Small intestine (tissue), 7 donors: ENCODE data around the gene GBE1. TPM values are rescaled to one million over a fixed set of nuclear protein-coding genes. Genes with fewer than 3 reads are reported as not detected.

Experiments
- DNase-seq, 2 donors: peaks; one replicate each; pipeline versions ENCODE4 v3.0.0 to v3.0.0-alpha.2; 2013
- FAIRE-seq: peaks from 2 replicates; lab custom pipeline; 2012; peaks lifted over from hg19 to GRCh38; lab: Jason Lieb, UNC
- H3K27ac ChIP-seq, 3 donors: one replicate each; pipeline ENCODE4 v1.5.1; 2013; ENCODE audit warnings: low read length in 2 of 3, mild to moderate bottlenecking in 2 of 3, control low read depth in 1 of 3, inconsistent platforms in 1 of 3, low read depth in 1 of 3, moderate library complexity in 1 of 3
- H3K27me3 ChIP-seq, 3 donors: one replicate each; pipeline ENCODE4 v1.6.1; 2013; ENCODE audit warnings: low read length in 3 of 3, inconsistent platforms in 1 of 3; ENCODE audit not compliant: control insufficient read depth in 3 of 3, insufficient read depth in 3 of 3
- H3K36me3 ChIP-seq, 3 donors: one replicate each; pipeline ENCODE4 v1.6.1; 2013; ENCODE audit warnings: low read length in 3 of 3, inconsistent platforms in 1 of 3, low read depth in 1 of 3, mild to moderate bottlenecking in 1 of 3, moderate library complexity in 1 of 3; ENCODE audit not compliant: control insufficient read depth in 3 of 3, insufficient read depth in 2 of 3
- H3K4me1 ChIP-seq, 3 donors: one replicate each; pipeline ENCODE4 v1.6.1; 2013; ENCODE audit warnings: low read length in 2 of 3, inconsistent platforms in 1 of 3, low read depth in 1 of 3, mild to moderate bottlenecking in 1 of 3, moderate library complexity in 1 of 3; ENCODE audit not compliant: control insufficient read depth in 3 of 3, insufficient read depth in 2 of 3
- H3K4me3 ChIP-seq, 3 donors: one replicate each; pipeline ENCODE4 v1.5.1; 2013; ENCODE audit warnings: low read length in 3 of 3, control low read depth in 1 of 3, inconsistent platforms in 1 of 3, low read depth in 1 of 3, mild to moderate bottlenecking in 1 of 3, moderate library complexity in 1 of 3
- H3K9me3 ChIP-seq, 2 donors: one replicate each; pipeline ENCODE4 v1.6.1; 2013; ENCODE audit warnings: low read depth in 1 of 2, low read length in 1 of 2; ENCODE audit not compliant: control insufficient read depth in 2 of 2, insufficient read depth in 1 of 2
- WGBS, 3 donors: extraction: QIAGEN DNeasy Blood & Tissue Kit; methylation state at CpG; one replicate each; pipeline ENCODE4 v1.1.7; 2013; 5-methylcytosine and 5-hydroxymethylcytosine counted together
- polyA plus RNA-seq, 4 donors: library from polyadenylated mRNA; stranded (reverse) in 3 of 4; unstranded in 1 of 4; fragments of 200-250 nt in 3 of 4; fragments of 120-200 nt in 1 of 4; gene quantifications; one replicate each; pipeline versions ENCODE4 v1.2.1 to v1.2.3, GENCODE V29; 2013
- donor health status: healthy with polysubstance abuse.
- donor health status: control.
- donor health status: control.
- donor health status: Bipolar disorder and iron deficiency.
- donor health status: healthy.

The GBE1 gene
- polyA plus RNA-seq, 4 donors: 8.9 to 14.3 (median 10.5) TPM

DNA sequence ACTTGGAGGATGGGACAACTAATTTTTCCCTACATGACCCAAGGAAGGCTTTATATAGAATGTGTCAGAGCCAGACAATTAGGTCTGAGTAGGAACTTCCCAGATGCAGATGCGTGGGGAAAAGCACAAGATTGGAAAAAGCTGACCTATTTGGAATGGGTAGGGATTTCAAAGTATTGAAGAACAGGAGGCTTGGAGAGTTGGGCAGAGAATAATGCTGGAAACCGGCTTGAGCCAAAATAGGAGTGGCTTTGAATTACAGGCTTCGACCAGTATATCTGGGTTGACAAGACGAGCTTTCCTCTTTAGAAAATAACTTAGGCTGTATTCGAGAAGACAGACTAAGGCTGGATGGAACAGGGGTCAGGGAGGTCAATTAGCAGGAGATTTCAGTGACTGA lies 181.1 kb downstream of the GBE1 start:
- FAIRE-seq: no peak
- 59 to 91% (median 86%) methylated on average over 5 of the region's 5 CpGs for WGBS, 3 donors
- Histone ChIP-seq H3K36me3 (no peaks in the 10 kb centered on the region), H3K4me1 (no peaks in the 10 kb centered on the region), H3K27me3 (no peaks in the 10 kb centered on the region), H3K27ac (no peak overlapping the region), H3K9me3 (no peaks in the 10 kb centered on the region), H3K4me3 (no peak overlapping the region)
- no peak for DNase-seq

DNA sequence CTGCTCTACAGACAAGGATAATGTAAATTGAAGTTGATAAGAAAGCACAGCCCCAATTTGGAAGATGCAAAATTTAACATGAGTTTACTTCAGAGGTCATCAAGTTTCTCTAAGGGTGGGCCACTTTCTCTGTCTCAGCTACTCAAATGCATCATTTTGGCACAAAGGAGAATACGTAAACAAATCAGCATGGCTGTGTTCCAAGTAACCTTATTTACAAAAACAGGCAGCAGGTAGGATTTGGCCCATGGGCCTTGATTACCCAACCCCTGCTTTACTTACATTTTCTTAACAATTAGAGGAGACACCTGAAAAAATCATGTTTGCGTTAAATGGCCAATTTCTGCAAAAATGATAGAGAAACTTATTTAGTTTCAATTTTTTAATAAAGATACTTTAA lies 181.7 kb downstream of the GBE1 start:
- FAIRE-seq: no peak
- no peaks in the 10 kb centered on the region for H3K36me3 ChIP-seq
- no peak for DNase-seq
- no peak overlapping the region for H3K27ac ChIP-seq
- no peaks in the 10 kb centered on the region for H3K9me3 ChIP-seq
- H3K4me1 ChIP-seq: no peaks in the 10 kb centered on the region
- WGBS, 3 donors: 91 to 97% (median 91%) methylated on average over 2 of the region's 2 CpGs
- no peaks in the 10 kb centered on the region for H3K27me3 ChIP-seq
- H3K4me3 ChIP-seq: no peak overlapping the region

DNA sequence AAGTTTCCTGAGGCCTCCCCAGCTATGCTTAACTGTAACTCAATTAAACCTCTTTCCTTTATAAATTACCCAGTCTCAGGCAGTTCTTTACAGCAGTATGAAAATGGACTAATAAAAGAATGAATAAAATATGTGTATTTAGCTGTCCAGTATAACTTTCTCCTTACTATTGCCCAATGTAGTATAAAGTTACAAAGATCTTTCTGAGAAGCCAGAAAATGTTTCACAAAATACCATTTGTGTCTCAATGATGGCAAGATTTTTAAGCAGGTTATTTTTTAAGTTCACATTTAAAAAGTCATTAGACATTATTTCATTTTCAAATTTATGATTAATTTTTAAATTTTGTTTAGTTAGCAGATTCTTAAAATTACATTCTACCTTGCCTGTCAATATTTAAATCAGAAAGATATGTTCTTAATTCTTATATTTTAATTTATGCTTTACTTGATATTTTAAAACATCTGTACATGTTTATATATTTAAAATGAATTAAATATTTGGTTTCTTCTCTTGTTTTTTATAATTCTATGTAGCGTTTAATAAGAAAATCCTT lies 189.2 kb downstream of the GBE1 start:
- H3K27ac ChIP-seq: no peak overlapping the region
- H3K36me3 ChIP-seq: no peaks in the 10 kb centered on the region
- WGBS, 3 donors: 93 to 100% (median 97%) methylated on average over 1 of the region's 1 CpG
- no peak overlapping the region for H3K4me3 ChIP-seq
- FAIRE-seq (peak; percentile 86), DNase-seq (no peak)
- no peaks in the 10 kb centered on the region for H3K4me1 ChIP-seq
- H3K27me3 ChIP-seq: no peaks in the 10 kb centered on the region
- no peaks in the 10 kb centered on the region for H3K9me3 ChIP-seq

DNA sequence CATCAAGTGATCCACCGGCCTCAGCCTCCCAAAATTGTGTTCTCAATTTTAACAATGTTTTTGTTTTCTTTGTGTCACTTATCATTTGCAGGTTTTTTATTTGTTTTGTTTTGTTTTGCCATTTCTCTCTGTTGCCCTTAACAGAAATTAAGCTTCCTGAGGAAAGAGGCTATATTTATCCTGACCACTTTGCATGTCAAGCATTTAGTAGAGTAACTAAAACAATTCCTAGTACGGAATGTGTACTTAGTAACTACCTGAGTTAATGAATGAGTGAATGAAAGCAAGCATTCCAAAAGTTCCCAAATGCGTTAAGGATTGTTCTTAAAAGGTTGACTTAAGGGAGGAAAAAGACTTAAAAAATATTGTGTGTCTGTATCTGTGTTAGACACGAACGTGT lies 193.1 kb downstream of the GBE1 start:
- Histone ChIP-seq H3K9me3 (peaks cover 0 to 5% of the 10 kb centered on the region in 2 donors), H3K4me3 (no peak overlapping the region), H3K27ac (no peak overlapping the region), H3K27me3 (no peaks in the 10 kb centered on the region), H3K36me3 (no peaks in the 10 kb centered on the region), H3K4me1 (no peaks in the 10 kb centered on the region)
- DNase-seq (no peak), FAIRE-seq (no peak)
- 80 to 94% (median 89%) methylated on average over 5 of the region's 5 CpGs for WGBS, 3 donors

DNA sequence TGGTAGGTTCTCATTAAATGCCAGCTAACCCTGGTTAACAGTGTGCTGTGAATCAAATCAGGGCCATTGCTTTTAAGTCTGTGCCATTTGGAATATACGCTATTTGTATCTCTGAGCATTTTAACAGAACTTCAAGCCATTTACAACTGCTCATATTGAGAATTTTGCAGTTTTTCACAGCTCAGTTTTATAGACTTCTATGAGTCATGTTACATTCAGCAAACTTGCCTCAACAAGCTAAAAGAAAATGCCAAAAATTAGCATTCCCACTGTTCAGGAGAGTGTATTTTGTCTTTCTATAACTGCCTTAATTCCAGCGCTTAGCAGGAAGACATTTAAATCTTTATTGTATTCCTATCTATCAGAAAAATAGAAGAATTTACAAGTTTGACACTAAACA lies 196.4 kb downstream of the GBE1 start:
- FAIRE-seq: no peak
- 93 to 99% (median 97%) methylated on average over 2 of the region's 2 CpGs for WGBS, 3 donors
- Histone ChIP-seq H3K36me3 (no peaks in the 10 kb centered on the region), H3K27me3 (no peaks in the 10 kb centered on the region), H3K4me1 (no peaks in the 10 kb centered on the region), H3K9me3 (peaks cover 0 to 5% of the 10 kb centered on the region in 2 donors), H3K27ac (no peak overlapping the region), H3K4me3 (no peak overlapping the region)
- no peak for DNase-seq

DNA sequence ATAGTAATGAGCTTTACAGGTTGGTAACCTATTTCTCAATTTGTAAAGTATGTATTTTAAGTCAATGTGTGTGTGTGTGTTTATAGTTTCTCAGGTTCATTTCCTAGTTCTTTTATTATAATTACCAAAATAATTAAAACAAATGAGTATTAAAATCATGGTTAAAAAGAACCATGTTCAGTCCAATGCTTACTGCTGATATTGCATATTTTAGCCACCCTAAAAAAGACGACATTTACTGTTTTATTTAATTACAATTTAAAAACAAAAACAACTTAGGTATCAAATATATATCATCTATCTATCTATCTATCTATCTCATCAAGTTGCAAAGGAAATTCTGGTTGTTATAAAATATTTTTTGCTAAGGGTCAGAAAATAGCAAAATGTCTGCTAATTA lies 203.3 kb downstream of the GBE1 start:
- Histone ChIP-seq H3K4me1 (no peaks in the 10 kb centered on the region), H3K27me3 (no peaks in the 10 kb centered on the region), H3K36me3 (no peaks in the 10 kb centered on the region), H3K27ac (no peak overlapping the region), H3K9me3 (no peaks in the 10 kb centered on the region), H3K4me3 (no peak overlapping the region)
- FAIRE-seq: no peak
- DNase-seq: no peak
- WGBS, 3 donors: 5 to 93% (median 64%) methylated on average over 1 of the region's 1 CpG

DNA sequence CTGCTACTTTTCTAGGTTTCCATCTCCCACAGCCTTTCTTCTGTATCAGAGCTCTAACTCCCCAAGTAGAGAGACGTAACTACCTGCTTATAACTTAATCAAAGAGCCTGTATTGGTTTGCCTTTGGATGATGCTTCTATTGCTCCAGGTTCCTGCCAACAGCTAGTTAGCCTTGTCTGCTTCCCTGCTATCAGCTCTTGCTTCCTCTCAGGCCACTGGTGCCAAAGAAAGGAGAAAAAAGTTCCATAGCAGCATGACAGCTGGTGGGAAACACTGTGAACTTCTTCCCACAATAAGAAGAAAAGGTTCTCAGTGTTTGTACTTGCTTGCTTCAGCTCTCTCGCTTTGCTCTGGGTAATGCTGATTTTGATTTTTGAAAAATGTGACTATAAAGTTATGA lies 206.6 kb downstream of the GBE1 start:
- no peak overlapping the region for H3K27ac ChIP-seq
- WGBS, 3 donors: 86 to 89% (median 87%) methylated on average over 2 of the region's 2 CpGs
- FAIRE-seq: no peak

DNA sequence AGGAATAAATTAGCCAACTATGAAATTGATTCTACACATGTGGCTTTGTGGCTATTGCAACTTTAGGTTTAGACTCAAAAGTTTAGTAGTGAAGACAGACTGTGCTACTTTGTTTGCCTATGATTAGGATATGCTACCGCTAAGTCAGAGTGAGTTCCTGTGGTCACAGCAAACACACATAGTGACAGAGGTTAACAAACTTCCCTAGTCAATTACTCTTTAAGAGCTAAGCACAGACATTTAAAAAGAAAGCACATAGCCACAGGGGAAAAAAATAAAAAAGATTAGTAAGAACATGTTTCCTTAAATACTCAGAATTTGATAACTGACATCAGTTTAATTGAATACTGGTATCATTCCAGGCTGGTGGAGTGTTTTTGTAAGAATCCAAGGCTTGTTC lies 207.1 kb downstream of the GBE1 start:
- Histone ChIP-seq H3K4me1 (no peaks in the 10 kb centered on the region), H3K9me3 (no peaks in the 10 kb centered on the region), H3K27me3 (no peaks in the 10 kb centered on the region), H3K4me3 (no peak overlapping the region), H3K36me3 (no peaks in the 10 kb centered on the region), H3K27ac (no peak overlapping the region)
- DNase-seq (no peak), FAIRE-seq (no peak)
- WGBS, 3 donors: 59 to 88% (median 63%) methylated on average over 1 of the region's 1 CpG

More for the DNA sequence above, 206.6 kb downstream of the GBE1 start:
- H3K36me3 ChIP-seq: no peaks in the 10 kb centered on the region
- no peaks in the 10 kb centered on the region for H3K4me1 ChIP-seq
- H3K9me3 ChIP-seq: no peaks in the 10 kb centered on the region
- no peak for DNase-seq
- no peaks in the 10 kb centered on the region for H3K27me3 ChIP-seq
- H3K4me3 ChIP-seq: no peak overlapping the region

DNA sequence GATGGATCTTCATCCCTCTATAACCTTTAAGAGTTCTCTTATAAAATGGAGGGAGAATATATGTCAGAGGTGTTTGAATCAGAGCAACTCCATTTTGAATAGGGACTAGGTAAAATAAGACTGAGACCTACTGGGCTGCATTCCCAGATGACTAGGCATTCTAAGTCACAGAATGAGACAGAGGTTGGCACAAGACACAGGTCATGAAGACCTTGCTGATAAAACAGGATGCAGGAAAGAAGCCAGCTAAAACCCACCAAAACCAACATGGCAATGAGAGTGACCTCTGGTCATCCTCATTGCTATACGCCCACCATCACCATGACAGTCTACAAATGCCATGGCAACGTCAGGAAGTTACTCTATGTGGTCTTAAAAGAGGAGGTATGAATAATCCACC lies 211.0 kb downstream of the GBE1 start:
- FAIRE-seq: no peak
- DNase-seq: no peak
- peaks cover 0 to 13% of the 10 kb centered on the region in 2 donors for H3K9me3 ChIP-seq
- no peaks in the 10 kb centered on the region for H3K4me1 ChIP-seq
- no peak overlapping the region for H3K27ac ChIP-seq
- H3K4me3 ChIP-seq: no peak overlapping the region
- H3K27me3 ChIP-seq: no peaks in the 10 kb centered on the region
- H3K36me3 ChIP-seq: no peaks in the 10 kb centered on the region
- whole genome bisulfite sequencing, 3 donors: 91 to 95% (median 92%) methylated on average over 2 of the region's 2 CpGs
